ENCODE measurements around the gene FLCN.

GRCh38 chr17:17168401-17168800, 68.6 kb downstream of the FLCN start:
- TF ChIP-seq CTCF (IDR thresholded peaks at IDR 0.05; ENCODE audit: low read depth, low read length, missing input control) (no peak), FOXA1 (IDR thresholded peaks at IDR 0.05) (no peak), GABPA (IDR thresholded peaks at IDR 0.05 in 1 of 2, conservative IDR thresholded peaks at IDR 0.05 in 1 of 2) (no peak), YY1 (IDR thresholded peaks at IDR 0.05) (no peak), ZBTB33 (IDR thresholded peaks at IDR 0.05) (no peak), EGR1 (IDR thresholded peaks at IDR 0.05; ENCODE audit: low read depth in 2 of 2) (no peak), RXRA (IDR thresholded peaks at IDR 0.05) (no peak), RAD21 (IDR thresholded peaks at IDR 0.05) (no peak), TAF1 (conservative IDR thresholded peaks at IDR 0.05) (no peak), SP1 (IDR thresholded peaks at IDR 0.05) (no peak), JUND (IDR thresholded peaks at IDR 0.05) (no peak)
- TF ChIP-seq, protein P1, sequence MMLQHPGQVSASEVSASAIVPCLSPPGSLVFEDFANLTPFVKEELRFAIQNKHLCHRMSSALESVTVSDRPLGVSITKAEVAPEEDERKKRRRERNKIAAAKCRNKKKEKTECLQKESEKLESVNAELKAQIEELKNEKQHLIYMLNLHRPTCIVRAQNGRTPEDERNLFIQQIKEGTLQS (IDR thresholded peaks at IDR 0.05) = no peak
- TF ChIP-seq, protein P2, sequence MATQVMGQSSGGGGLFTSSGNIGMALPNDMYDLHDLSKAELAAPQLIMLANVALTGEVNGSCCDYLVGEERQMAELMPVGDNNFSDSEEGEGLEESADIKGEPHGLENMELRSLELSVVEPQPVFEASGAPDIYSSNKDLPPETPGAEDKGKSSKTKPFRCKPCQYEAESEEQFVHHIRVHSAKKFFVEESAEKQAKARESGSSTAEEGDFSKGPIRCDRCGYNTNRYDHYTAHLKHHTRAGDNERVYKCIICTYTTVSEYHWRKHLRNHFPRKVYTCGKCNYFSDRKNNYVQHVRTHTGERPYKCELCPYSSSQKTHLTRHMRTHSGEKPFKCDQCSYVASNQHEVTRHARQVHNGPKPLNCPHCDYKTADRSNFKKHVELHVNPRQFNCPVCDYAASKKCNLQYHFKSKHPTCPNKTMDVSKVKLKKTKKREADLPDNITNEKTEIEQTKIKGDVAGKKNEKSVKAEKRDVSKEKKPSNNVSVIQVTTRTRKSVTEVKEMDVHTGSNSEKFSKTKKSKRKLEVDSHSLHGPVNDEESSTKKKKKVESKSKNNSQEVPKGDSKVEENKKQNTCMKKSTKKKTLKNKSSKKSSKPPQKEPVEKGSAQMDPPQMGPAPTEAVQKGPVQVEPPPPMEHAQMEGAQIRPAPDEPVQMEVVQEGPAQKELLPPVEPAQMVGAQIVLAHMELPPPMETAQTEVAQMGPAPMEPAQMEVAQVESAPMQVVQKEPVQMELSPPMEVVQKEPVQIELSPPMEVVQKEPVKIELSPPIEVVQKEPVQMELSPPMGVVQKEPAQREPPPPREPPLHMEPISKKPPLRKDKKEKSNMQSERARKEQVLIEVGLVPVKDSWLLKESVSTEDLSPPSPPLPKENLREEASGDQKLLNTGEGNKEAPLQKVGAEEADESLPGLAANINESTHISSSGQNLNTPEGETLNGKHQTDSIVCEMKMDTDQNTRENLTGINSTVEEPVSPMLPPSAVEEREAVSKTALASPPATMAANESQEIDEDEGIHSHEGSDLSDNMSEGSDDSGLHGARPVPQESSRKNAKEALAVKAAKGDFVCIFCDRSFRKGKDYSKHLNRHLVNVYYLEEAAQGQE (IDR thresholded peaks at IDR 0.05) = no peak
- TF ChIP-seq, protein P3, sequence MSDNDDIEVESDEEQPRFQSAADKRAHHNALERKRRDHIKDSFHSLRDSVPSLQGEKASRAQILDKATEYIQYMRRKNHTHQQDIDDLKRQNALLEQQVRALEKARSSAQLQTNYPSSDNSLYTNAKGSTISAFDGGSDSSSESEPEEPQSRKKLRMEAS (IDR thresholded peaks at IDR 0.05) = no peak
